RCC 7860 (cell line): ENCODE measurements around the gene NGRN.
A peak's percentile ranks its signal among the peaks of the same experiment; 100 is the strongest.
"Not testable (repeated sequence)": the region's sequence is repeated elsewhere in the genome, so short reads cannot be mapped to it uniquely, and the experiment has no call there.

Source experiments
- DNase-seq: peaks from one replicate; pipeline ENCODE4 v3.0.0-alpha.2; 2015; ENCODE audit warnings: low spot score
- FAIRE-seq: peaks from 2 replicates; lab custom pipeline; 2012; peaks lifted over from hg19 to GRCh38; lab: Jason Lieb, UNC

NGRN gene

DNA sequence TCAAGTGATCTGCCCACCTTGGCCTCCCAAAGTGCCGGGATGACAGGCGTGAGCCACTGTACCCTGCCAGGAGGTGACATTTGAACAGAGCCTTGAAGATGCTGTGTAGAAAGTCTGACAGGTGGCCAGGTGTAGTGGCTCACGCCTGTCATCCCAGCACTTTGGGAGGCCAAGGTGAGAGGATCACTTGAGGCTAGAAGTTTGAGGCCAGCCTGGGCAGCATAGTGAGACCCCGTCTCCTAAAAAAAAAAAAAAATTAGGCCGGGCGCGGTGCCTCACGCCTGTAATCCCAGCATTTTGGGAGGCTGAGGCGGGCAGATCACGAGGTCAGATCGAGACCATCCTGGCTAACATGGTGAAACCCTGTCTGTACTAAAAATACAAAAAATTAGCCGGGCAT lies 13.0 kb downstream of the NGRN start:
- not testable (repeated sequence) for DNase-seq, FAIRE-seq

DNA sequence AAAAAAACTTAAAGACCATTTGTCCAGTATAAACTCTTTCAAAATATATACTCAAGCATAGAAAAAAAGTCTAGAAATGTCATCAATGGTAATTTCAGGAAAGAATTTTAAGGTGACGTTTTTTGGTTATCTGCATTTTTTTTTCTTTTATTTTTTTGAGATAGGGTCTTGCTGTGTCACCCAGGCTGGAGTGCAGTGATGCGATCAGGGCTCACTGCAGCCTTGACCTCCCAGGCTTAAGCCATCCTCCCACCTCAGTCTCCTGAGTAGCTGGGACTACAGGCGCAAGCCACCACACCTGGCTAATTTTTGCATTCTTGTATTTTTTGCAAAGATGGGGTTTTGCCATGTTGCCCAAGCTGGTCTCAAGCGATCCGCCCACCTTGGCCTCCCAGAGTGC lies 15.3 kb downstream of the NGRN start:
- not testable (repeated sequence) for FAIRE-seq, DNase-seq

DNA sequence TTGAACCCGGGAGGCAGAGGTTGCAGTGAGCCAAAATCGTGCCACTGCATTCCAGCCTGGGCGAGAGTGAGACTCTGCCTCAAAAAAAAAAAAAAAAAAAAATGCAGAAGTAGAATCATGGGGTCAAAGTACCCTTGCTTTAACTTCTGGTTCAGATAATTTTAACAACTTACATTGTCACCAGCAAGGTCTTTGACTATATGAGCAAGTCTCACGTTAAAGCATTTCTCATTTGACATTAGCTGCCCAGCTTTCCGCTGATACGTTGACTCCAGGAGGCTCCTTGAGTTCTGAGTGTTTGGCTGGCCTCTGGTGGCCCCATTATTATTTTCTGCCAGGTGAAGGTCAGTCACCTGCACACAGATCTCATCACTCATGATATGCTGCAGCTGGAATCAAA lies 16.2 kb downstream of the NGRN start:
- not testable (repeated sequence) for FAIRE-seq, DNase-seq

DNA sequence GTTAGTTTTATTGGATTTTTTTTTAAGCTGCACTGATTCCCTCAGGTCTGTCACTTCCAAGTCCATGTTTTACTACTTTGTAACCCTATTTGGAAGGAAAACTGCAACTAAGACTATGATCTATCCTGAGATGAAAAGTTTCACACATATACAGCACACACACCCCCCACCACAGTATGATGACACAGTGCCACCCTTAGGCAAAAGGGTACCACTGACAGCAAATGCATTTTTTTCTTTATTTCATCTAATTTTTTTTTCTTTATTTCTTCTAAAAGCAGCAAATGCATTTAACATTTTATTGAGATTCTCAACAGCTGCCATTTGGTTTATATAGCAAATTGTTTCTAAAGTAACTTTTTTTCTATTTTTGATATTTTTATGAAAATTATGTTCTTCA lies 21.2 kb downstream of the NGRN start:
- DNase-seq = peak; percentile 22
- peak; percentile 44 for FAIRE-seq

DNA sequence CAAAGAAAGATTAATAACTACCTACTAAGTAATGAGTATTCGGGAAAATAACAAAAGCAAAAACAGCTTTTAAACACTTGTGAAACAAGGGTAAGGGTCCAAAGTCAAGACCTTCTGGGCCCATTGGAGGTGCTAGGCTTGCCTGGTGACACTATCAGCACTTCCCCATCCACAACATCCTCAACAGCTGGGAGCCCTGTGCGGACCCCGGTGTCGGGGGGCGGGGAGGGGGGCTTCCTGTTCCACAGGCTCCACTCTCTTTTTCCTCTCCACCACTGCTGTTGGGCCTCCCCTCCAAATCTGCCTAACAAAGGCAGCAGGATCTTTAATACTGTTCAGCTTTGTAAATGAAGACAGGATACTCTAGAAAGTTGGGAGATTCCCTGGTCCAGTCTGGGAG lies 21.6 kb downstream of the NGRN start:
- FAIRE-seq (no peak), DNase-seq (no peak)

DNA sequence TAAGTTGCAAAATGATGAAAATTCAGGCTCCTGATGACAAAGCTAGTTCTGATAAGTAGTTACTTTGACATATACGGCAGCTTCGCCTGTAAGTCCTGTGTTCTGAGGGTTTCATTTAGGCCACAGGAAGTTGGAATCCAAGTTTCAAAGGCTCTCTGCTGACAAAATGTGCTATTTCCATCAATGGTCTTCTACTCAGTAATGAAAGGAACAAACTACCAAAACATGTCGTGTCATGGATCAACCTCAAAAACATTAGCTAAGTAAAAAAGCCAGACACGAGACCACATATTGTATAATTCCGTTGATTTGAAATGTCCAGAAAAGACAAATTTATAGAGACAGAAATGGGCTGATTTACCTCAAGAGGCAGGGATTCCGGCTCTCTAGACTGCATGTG lies 22.5 kb downstream of the NGRN start:
- DNase-seq (no peak), FAIRE-seq (no peak)

DNA sequence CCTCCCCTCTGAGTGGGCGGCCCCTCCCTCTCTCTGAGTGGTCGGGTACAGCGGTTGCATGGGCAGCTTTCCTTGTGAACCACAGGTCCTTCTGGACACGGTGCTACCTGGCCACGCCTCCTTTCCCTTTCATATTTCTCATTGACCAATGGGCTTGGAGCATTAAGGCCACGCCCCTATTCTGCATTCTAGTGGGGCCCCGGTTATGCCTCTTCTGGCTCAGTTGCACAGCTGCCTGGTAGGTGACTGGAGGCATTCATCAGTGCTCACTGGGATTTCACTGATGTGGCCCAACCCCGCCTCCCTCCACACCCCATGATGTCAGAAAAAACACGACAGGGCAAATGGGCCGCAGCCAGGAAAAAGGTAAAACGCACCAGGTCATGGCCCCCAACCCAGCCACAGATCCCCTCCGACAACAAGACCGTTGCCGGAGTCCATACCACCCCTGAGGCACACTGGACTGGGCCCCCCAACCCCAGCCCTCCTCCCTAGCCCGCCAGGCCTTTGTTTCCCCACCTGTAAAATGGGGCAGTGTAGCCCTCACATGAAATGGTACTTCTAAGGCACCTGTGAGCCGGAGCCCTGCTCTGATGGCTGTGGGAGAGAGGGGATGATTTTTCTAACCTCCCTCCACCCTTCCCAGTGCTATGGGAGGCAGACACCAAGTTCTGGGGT lies 26.3 kb downstream of the NGRN start:
- DNase-seq (no peak), FAIRE-seq (no peak)

DNA sequence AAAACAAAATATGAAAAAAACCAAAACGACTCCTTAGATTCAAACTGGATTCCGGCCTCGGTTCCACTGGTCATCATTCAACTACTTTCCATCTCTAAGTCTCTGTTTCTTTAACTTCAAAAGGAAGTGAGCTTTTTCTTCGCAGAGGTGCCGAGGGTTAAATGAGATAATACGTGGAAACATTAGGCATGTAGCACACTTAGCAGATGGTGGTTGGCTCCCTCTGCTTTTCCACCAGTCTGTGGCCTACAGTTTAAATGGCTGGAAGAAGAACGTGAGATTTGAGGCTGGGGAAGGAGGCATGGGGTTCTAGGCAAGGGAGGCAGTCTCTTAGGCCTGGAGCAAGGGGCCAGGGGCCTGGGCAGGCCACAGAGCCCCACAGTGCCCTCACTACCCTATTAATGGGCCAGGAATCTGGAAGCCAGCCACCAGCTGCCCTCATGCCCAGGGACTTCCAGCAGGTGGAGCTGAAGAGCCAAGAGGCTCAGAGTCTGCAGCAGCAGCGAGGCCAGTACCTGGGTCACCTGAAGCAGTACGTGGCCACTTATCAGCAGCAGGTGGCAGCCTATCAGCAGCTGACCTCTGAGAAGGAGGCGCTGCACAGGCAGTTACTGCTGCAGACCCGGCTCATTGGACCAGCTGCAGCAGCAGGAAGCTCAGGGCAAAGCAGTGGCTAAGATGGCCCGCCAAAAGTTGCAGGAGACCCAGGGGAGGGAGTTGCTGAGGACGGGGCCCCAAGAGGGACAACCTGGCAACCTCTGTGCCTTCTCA lies 27.8 kb downstream of the NGRN start:
- DNase-seq = peak; percentile 52
- FAIRE-seq = not testable (repeated sequence)

DNA sequence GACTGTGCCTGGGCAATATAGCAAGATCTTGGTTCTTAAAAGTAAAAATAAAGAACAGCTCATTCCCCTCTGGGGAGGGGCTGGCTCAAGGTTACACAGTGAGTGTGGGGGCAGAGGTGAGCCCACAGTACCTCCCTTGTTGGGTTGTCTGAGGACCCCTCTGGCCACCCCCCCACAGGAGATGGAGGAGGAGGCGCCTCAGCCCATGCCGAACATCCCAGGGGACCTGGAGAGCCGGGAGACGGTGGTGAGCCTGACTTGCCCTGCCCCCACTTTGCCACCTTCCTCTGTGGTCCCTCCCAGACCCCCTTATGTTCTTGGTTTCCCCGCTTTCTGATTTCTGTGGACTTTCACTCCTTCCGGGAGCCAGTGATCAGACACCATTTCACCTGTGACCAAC lies 28.7 kb downstream of the NGRN start:
- FAIRE-seq (no peak), DNase-seq (no peak)

DNA sequence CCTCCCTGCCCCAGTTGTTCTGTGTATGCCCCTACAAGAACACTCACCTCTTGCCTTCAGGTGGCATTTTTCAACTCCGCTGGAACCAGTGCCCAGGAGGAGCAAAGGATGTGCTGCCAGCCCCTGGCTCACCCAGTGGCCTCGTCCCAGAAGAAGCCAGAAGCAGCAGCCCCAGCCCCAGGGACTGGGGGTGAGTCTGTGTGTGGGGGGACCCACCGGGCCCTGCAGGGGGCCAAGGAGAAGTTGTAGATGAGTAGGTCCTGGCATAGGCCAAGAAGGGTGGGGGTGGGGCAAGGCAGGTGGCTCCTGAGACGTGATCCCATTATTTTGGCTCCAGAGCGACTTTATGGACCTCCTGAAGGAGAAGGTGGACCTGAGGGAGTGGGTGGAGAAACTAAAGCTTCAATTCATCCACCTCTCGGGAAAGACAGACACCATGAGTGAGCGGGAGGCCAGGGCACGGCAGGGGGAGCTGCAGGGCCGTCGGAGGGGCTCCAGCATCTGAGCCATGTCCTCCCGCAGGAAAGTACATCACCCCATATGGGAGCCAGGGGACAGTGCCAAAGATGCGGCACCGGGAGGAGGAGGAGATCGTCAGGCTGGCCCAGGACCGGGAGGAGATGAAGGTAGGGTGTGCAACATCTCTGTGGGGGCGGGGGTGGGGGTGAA lies 29.3 kb downstream of the NGRN start:
- FAIRE-seq (no peak), DNase-seq (no peak)

DNA sequence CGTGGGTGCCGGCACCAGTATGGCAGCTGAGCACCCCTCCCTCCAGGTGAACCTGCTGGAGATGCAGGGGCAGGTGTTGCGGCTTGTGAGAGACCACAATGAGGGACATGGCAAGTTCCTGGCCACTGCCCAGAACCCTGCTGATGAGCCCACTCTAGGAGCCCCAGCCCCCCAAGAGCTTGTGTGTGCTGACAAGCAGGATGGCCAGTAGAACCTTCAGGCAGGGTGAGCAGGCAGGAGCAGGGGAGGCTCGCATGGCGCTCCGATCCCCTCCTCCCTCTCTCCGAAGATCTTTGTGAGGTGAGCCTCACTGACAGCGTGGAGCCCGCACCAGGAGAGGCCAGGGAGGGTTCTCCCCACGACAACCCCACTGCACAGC lies 29.8 kb downstream of the NGRN start:
- no peak for DNase-seq
- no peak for FAIRE-seq

DNA sequence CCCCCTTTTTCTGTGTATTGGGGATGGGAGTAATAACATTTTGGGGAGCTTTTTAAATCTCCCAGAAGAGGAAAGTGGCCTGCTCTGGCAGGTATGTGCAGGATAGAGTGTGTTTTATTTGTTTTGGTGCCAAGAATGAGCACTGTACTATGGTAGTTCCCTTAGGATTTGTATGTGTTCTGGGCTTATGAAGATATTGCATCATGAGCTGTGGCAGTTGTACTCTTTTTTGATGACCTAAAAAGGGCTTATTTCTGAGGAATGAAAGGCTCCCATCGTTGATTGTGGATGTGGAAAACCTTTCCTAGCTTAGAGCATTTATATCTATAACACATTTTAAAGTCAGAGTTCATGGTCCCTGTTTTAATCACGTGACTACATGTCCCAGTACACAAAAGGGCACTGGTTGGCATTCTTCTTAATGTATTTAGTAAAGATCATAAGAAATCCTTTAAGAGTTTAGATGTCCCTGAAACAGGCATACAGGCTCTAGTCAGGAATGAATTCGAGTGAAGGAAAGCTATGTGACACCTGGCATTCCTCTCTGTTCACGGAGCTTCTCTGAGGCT lies 30.9 kb downstream of the NGRN start:
- not testable (repeated sequence) for FAIRE-seq, DNase-seq

DNA sequence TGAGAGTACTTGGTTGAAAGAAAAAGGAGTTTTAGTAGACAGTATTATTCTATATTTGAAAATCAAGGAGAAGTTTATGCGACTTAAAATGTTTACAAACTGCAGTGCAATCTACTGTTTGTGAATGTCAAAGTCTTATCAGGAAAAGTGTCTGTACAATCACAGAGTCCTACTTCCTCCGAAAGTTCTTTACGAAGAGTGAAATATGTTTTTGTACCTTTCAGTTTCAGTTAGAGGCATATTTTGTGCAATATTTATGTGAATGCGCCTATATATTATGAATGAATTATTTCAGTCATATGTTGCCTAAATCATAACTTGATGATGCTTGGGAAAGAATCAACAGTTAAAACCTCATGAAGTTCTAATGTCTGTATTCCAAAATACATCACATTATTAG lies 31.5 kb downstream of the NGRN start:
- FAIRE-seq = no peak
- DNase-seq = no peak

DNA sequence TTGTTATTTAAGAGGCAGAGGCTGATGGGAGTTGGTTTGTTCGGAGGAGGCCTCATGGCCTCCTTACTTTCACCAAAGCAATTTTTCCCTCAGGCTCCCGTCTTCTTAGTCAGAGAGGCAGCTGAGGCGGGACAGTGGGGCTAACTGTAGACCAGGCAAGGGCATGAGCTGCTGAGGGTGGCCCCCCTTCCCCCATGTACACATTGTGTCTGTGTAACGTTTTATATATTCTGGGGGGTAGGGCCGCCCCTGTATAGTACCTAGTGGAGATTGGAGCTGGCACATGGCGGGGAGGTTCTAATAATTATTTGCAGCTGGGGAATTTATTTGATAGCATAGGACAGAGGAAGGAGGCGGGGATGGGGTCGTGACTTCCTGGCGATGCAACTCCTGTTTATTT lies 35.1 kb downstream of the NGRN start:
- DNase-seq (no peak), FAIRE-seq (no peak)

DNA sequence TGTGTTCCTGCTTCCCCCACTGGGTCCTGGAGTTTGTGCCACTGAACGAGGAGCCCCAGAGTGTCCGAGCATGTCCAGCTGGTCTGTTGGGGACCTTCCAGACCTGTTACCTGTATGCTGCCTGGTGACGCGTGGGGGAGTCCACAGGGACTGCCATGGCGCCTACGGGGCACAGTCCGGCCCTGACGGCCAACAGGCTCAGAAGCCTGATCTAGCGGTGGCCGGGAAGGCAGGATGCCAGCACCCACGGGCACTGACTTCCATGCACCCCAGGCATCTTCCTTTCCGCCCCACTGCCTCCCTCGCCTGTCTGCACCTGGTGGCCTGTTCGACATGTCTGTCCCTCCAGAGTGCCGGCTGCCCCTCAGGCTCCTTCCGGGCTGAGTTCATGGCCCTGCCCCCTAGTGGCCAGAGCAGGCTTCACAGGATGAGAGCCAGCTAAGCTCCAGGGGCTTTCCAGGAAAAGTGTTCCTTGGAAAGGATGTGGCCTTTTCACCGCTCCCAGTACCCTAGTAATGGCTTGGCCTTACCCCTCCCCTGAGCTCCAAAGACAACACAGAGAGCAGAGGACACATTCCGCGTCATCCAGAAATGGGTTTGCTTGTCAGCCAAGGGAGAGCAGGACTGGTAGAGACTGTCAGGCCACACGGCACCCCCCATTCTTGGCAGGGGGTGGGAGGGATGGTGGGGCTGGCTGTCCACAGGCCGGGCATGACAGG lies 35.7 kb downstream of the NGRN start:
- FAIRE-seq = no peak
- peak; percentile 43 for DNase-seq

DNA sequence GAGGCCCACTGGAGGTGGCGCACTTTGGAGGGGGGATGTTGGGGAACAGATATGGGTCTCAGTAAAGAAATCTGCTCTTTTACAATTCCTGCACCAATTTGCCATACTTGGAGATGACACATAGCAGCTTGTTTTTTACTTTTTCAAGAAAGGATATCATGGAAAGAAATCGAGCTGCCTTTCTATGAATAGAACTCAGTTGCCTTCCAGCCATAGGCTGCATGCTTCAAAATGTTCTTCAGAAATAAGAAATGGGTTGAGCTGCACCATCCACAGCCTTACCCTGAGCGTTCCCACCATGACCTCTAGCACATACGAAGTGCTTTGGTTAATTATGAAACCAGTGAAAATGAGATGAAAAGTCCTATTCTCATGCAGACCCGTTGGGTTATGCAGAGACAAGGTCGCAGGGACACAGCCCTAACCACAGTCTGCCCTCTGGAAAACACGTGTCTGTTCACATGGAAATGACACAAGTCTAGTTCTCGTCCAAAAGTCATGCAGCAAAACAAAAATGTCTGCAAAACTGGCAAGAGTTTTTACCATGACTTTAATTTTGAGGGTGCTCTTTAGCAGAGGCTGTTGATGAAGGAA lies 36.3 kb downstream of the NGRN start:
- no peak for DNase-seq
- FAIRE-seq = no peak

DNA sequence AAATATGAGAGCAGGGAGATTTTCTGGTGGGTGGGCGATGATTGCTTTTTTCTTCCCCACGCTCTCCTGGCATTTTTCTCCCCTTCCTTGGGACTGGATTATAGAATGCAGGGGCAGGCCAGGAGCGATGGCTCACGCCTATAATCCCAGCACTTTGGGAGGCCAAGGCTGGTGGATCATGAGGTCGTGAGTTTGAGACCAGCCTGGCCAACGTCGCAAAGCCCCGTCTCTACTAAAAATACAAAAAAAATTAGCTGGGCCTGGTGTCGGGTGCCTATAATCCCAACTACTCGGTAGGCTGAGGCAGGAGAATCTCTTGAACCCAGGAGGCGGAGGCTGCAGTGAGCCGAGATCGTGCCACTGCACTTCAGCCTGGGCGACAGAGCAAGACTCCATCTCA lies 39.9 kb downstream of the NGRN start:
- FAIRE-seq, DNase-seq: not testable (repeated sequence)

DNA sequence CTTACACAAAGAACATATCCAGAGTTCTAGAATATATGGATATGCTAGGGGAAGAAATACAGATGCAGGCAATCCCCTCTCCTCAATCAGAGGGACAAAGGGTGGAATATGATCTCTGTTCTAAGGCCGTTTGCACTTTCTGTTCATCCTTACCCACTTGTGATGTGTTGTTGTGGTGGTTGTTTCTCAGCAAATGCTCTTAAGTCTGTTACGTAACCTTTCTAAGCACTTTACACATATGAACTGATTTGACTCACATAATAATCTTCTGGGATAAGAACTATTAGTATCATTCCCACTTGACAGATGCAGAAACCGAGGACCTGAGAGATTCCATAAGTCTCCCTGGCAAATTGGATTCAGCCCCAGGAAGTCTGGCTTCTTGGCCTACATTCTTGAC lies 40.5 kb downstream of the NGRN start:
- DNase-seq = no peak
- no peak for FAIRE-seq

DNA sequence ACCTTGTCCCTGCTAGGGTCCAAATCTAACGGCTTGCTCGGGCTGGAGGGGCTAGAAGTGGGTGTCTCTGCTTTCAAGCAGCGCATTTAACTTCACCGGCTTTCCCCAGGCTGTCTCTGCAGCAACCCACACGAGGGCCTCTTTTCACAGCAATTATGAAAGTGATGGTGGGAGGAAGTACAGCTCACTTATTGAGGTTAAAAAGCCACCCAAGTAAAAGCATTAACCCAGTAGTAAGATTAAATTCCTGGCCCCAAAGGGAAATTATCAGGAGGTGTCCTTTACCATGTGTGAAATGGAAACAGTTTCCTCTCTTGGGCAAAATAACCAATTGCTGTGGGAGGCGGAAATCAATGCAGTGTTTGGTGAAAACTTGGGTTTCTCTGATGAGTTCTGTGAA lies 41.1 kb downstream of the NGRN start:
- FAIRE-seq = no peak
- DNase-seq = no peak

DNA sequence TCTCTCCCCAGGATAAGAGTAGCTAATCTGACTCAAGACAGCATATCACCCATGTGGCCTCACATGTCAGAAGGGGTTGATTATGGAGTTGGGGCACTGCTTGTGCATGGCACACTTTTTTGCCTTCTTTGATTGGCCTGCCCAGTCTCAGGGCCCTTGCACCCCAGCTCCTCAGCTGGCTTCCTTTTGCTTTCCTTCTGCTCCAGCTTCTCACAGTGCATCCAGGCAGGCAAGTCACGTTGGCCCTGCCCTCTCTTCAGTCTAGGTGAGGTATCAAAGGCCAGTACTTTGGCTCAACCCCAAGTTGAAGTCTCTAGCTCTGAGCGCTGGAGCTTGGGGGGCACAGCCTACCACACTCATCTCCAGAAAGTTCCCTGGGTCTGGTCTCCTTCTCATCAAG lies 42.2 kb downstream of the NGRN start:
- DNase-seq (no peak), FAIRE-seq (no peak)

DNA sequence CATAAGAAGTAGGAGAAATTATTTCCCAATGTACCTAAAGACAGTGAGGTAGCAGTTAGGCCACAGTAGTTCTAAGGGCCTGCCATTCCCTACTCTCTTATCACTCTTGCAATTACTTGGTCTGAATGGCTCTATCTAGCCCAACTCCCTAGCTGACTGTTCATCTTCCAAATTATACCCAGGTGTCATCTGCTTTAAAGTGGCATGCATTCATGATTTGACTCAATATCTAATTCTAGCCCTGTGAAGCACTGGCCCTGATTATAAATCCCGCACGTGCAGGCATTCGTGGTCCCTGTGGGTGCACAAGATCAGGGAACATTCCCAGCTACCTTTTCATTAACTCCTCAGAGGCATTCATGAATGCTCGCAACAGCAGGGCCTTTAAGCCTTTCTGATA lies 43.5 kb downstream of the NGRN start:
- DNase-seq = no peak
- no peak for FAIRE-seq
